ENCODE results near the gene RAPGEF6.

The RAPGEF6 gene

DNA sequence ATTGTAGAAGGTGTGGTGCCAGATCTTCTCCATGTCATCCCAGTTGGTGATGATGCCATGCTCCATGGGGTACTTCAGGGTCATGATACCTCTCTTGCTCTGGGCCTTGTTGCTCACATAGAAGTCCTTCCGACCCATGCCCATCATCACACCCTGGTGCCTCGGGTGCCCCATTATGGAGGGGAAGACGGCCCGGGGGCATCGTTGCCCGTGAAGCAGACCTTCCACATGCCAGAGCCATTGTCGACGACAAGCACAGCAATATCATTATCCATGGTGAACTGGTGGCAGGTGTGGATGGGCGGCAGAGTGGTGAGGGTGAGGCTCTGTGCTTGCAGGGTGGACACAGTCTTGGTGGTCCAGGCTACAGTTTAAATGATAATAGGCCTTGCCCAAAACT lies 24.8 kb upstream of the RAPGEF6 start:
- TF ChIP-seq GATA1 (IDR thresholded peaks at IDR 0.05; ENCODE audit: low read depth, low read length) (no peak), POLR2A (IDR thresholded peaks at IDR 0.05; ENCODE audit: low read length) (no peak)
- no peak for DNase-seq

DNA sequence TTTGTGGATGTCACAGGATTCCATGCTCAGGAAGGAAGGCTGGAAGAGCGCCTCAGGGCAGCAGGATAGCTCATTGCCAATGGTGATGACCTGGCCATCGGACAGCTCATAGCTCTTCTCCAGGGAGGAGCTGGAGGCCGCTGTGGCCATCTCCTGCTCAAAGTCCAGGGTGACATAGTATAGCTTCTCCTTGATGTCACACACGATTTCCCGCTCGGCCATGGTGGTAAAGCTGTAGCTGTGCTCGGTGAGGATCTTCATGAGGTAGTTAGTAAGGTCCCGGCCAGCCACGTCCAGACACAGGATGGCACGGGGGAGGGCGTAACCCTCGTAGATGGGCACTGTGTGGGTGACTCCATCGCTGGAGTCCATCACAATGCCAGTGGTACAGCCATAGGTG lies 24.3 kb upstream of the RAPGEF6 start:
- TF ChIP-seq GATA1 (IDR thresholded peaks at IDR 0.05; ENCODE audit: low read depth, low read length) (no peak), POLR2A (IDR thresholded peaks at IDR 0.05; ENCODE audit: low read length) (no peak)
- DNase-seq: no peak

DNA sequence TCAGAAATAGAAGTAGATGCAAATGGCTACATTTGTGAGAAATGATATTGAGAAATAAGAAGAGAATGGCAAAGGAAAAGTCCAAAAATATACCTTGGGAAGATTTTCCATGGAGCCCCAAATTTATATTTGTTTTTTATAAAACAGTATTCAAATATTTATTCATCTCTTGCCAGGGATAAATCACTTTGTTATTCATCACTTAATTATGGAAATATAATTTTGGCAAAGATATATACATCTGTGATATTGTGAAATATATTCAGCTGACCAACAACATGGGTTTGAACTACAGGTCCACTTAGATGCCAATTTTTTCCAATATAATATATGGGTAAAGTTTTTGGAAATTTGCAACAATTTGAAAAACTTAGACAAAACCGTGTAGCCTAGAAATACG lies 19.7 kb upstream of the RAPGEF6 start:
- DNase-seq: no peak
- TF ChIP-seq GATA1 (IDR thresholded peaks at IDR 0.05; ENCODE audit: low read depth, low read length) (no peak), POLR2A (IDR thresholded peaks at IDR 0.05; ENCODE audit: low read length) (no peak)

DNA sequence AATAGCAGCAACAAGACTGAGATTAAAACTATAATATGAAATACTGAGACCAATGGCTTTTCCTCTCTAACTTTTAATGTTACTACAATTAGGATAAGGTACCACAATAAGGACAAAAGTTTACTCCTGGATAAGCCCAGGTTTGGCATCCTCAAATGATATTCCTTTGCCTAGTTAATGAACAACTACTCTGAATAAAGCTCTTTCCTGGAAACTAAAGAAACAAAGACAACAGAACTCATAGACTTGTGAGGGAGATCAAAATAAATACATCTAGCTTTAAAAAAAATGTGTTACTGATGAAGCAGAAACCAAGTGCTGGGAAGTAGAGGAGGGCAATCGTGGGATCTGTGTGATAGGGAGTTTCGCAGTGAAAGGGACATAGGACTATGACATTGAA lies 19.3 kb upstream of the RAPGEF6 start:
- TF ChIP-seq POLR2A (IDR thresholded peaks at IDR 0.05; ENCODE audit: low read length) (no peak), GATA1 (IDR thresholded peaks at IDR 0.05; ENCODE audit: low read depth, low read length) (no peak)
- no peak for DNase-seq

DNA sequence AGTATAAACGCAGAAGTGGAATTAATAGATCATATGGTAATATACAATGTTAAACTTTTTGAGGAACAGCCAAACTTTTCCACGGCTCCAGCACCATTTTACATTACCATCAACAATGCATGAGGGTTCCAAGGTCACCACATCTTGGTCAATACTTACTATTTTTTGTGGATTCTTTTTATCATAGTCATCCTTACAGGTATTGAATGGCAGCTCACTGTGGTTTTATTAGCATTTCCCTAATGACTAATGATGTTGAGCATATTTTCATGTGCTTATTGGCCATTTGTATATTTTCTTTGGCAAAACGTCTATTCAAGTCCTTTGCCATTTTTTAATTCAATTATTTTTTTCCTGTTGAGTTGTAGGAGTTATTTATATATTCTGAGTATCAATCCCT lies 14.1 kb upstream of the RAPGEF6 start:
- TF ChIP-seq GATA1 (IDR thresholded peaks at IDR 0.05; ENCODE audit: low read depth, low read length) (no peak), POLR2A (IDR thresholded peaks at IDR 0.05; ENCODE audit: low read length) (no peak)
- no peak for DNase-seq

DNA sequence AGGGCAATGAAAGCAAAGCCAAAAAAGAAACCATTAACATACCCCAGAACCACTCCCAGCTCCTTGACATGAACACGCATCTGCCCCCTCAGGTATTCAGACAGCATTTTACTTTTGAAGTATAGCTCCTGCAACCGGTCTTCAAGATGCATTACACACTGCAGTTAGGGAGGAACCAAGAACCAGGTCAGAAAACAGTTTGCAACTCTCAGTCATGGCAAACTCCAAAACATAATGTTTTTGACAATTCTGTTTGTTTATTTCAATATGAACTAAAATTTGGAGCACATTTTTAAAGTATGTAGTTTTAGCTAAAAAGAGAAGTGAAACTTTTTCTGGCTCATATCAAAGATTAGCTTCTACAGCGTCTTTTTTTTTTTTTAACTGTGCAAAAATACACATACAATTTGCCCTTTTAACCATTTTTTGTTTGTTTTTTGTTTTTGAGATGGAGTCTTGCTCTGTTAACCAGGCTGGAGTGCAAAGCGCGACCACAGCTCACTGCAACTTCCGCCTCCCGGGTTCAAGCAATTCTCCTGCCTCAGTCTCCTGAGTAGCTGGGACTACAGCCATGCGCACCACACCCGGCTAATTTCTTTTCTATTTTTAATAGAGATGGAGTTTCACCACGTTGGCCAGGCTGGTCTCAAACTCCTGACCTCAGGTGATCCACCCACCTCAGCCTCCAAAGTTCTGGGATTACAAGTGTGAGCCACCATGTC lies 12.2 kb upstream of the RAPGEF6 start:
- no peak for DNase-seq
- no peak for TF ChIP-seq GATA1 (IDR thresholded peaks at IDR 0.05; ENCODE audit: low read depth, low read length)
- TF ChIP-seq POLR2A (IDR thresholded peaks at IDR 0.05; ENCODE audit: low read length): no peak

DNA sequence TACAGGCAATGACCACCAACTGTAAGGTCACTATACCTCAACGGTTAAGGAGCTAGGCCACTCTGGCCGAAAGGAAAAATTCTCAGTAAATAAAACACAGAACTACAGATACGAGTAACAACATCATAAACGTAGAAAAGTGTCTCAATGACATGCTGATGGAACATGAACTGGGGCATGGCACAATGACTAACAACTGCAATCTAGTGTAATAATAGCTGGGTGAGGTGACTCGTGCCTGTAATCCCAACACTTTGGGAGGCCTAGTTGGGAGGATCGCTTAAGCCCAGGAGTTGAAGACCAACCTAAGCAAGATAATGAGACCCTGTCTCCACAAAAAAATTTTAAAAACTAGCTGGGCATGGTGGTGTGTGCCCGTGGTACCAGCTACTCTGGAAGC lies 9.8 kb upstream of the RAPGEF6 start:
- TF ChIP-seq GATA1 (IDR thresholded peaks at IDR 0.05; ENCODE audit: low read depth, low read length) (no peak), POLR2A (IDR thresholded peaks at IDR 0.05; ENCODE audit: low read length) (no peak)
- peak in 1 of 2 experiments; percentile 39 for DNase-seq

DNA sequence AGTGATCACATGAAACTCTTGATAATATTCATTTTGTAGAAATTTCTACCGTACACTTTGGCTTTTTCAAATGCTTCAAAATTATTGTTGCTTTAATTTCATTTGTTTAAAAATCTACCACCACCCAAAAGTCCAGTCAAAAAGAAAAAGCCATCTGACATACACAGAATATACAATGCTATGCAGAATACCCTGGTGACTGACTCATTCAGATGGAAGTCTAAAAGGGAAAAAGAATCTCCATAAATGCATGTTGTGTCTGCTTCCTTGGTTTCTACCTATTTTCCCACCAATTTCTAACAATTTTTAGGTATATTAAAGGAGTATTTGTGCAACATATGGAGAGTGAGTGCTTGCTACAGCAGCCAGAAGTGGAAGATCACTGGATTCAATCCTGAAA lies 9.3 kb upstream of the RAPGEF6 start:
- TF ChIP-seq GATA1 (IDR thresholded peaks at IDR 0.05; ENCODE audit: low read depth, low read length) (no peak), POLR2A (IDR thresholded peaks at IDR 0.05; ENCODE audit: low read length) (no peak)
- DNase-seq: no peak

DNA sequence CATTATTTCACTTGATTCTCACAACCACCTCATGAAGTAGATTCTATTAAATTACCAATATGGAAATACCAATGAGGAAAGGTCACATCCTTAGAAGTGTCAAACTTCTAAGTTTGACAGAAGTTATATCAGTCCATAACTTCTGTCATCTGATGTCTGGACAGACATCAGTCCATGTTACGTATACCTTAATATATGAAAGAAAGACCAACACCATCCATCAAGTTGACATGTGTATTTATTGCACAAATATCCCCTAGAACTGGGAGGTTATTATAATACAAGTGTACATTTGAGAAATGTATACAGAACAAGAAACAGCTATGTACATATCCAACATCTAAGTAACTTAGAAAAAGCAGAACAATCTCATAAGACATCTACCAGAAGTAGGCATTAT lies 6.5 kb upstream of the RAPGEF6 start:
- TF ChIP-seq POLR2A (IDR thresholded peaks at IDR 0.05; ENCODE audit: low read length) (no peak), GATA1 (IDR thresholded peaks at IDR 0.05; ENCODE audit: low read depth, low read length) (no peak)
- DNase-seq: no peak

DNA sequence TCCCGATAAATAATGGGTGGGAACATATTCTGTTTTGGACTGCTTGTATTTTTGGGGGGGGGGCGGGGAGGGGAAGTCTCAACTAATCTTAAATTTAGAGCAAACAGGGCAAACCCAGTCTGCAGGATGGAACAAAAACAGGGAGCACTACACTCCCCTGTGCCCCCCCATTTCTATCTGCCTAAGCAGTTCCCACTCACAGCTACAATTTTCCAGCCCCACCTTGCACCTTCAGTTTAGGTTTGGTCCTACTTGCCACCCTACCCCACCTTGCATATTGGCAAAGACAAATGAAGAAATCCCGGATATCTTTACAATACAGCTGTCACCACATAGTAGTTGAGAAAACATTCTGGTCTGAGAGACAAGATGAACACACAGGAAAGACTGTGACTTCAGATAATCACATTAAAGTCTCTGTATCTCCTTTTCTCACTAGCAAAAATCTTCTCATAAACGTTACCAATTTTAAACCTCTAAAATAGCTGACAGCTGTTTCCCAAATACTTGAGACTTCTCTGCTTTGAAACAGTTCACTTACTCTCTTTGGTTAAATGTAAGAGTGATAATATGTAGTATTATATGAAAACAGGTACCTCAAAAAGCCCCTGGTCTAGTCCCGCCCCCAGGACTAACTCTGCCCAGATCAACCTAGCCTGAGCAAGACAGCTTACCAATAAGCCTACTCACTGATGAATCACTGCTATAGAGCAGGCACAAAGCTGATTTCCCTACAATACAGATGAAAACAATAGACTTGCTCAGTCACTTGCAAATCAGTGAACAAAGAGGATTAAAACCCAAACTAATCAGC lies 5.2 kb upstream of the RAPGEF6 start:
- TF ChIP-seq POLR2A (IDR thresholded peaks at IDR 0.05; ENCODE audit: low read length): no peak
- no peak for TF ChIP-seq GATA1 (IDR thresholded peaks at IDR 0.05; ENCODE audit: low read depth, low read length)
- DNase-seq: peak; percentile 59 to 79

DNA sequence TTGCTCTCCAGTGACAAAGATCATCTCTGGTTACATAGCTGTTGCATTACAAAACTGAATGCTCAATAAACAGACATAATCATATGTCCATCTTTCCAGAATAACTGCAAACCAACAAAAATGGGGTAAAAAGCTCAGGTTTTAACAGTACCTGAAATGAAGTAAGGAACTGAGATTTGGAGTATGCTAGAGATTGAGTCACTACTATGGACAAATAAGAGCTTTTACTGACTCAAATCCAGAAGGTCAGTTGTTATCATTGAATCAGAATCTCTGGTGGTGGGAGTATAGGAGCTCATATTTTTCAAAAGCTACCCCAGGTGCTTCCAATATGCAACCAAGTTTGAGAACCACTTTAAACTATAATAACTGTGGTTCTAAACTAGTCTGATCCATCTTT lies 4.1 kb upstream of the RAPGEF6 start:
- DNase-seq: no peak
- TF ChIP-seq GATA1 (IDR thresholded peaks at IDR 0.05; ENCODE audit: low read depth, low read length): no peak
- no peak for TF ChIP-seq POLR2A (IDR thresholded peaks at IDR 0.05; ENCODE audit: low read length)

DNA sequence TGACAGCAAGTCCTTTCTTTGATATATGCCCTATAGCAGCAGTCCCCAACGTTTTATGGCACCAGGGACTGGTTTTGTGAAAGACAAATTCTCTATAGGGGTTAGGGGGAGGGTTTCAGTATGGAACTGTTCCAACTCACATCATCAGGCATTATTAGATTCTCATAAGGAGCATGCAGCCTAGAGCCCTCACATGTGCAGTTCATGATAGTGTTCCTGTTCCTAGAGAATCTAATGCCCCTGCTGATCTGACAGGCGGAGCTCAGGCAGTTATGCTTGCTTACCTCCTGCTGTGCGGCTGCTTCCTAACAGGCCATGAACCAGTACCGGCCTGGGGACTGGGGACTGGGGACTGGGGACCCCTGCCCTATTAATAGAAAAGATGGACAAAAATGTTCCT lies 2.7 kb upstream of the RAPGEF6 start:
- TF ChIP-seq POLR2A (IDR thresholded peaks at IDR 0.05; ENCODE audit: low read length) (no peak), GATA1 (IDR thresholded peaks at IDR 0.05; ENCODE audit: low read depth, low read length) (no peak)
- peak; percentile 55 to 85 for DNase-seq

DNA sequence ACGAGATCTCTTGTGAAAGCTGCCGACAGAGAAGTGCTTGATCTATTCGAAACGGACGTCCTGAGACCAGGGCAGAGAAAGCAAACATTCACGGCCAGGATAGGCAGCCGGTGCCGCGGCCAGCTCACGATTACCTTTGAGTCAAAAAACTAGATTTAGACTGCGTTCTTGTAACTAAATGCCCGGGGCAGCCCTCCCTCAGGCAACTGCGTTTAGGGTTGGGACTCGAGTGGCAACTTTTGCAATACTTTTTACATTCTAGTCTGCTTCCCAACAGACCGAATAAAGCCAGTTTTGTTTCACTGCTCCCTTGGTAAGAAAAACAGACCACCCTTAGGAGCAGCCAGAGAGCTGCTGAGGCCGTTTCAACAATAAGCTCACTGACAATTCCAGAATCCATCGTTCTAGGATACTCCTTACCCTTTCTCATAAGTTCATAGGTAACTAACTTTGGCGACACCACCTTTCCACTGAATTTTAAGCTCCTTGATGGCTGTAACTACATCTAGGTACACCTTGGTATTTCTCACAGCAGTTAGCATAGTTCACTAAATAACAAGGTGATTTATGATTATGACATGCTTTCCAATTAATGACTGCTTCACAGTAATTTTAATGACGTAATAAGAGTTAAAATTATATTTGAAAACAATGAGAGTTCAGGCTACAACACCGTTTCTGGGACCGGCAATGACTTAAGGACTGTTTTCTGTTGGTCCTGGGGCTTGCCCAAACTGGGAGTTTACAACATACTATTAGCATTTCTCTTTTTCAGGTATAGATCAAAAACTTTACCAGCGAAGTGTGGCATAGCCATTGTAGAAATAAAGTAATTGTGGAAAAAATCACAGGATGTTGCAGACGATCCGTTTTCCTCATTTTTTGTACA lies 899 bp upstream of the RAPGEF6 start:
- TF ChIP-seq POLR2A (IDR thresholded peaks at IDR 0.05; ENCODE audit: low read length) (no peak), GATA1 (IDR thresholded peaks at IDR 0.05; ENCODE audit: low read depth, low read length) (no peak)
- DNase-seq: peak; percentile 55 to 73

DNA sequence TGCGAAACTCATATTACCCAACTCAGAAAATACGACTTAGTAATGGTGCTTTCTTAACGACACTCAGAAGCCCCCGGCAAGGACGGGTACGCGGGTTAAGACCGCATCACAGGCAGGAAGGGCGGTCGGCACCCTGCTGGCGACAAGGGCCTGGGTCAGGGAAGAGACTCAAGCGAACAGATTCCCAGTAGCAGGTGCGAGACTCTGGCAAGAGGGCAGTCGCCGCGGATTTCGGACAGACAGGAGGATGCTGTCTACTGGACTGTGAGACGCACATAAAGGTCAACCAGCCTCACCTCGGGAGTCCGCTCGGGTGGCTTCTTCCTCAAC lies 398 bp downstream of the RAPGEF6 start:
- TF ChIP-seq GATA1 (IDR thresholded peaks at IDR 0.05; ENCODE audit: low read depth, low read length) (no peak), POLR2A (IDR thresholded peaks at IDR 0.05; ENCODE audit: low read length) (no peak)
- DNase-seq: peak; percentile 81 to 88

Measured in erythroblast (primary cell).